ENCODE results near the gene BYSL. TPM values are rescaled to one million over a fixed set of nuclear protein-coding genes. Genes with fewer than 3 reads are reported as not detected.

The BYSL gene
- polyA plus RNA-seq, 1 experiment: 28.5 TPM

DNA sequence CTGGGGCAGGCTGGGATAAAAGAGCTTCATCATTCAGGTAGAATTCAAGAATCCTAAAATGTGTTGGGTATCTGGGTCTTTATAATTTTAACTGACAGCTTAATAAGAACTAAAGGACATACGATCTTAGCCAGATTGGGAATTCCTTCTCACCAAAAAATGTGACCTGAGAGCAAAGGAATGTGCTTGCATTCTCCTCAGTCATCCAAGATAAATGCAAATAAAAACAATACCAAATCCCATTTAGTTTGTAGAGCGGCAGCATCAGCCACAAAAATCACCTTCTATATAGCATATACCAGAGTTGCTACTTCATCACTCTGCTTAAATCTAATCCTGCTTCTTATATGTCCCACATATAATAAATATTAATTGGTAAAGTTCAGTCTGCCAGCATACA lies 43.1 kb upstream of the BYSL start:
- Histone ChIP-seq H3K36me3 (ENCODE audit: control insufficient read depth, insufficient read depth, low read length) (no peaks in the 10 kb centered on the region), H3K4me3 (ENCODE audit: low read depth, low read length) (no peak overlapping the region), H3K27me3 (ENCODE audit: control insufficient read depth, insufficient read depth, low read length) (no peaks in the 10 kb centered on the region)
- ChIA-PET POLR2A (no interaction called here), CTCF (interaction anchor here (1.0 to 1.6 kb wide), 2 partner anchors 31 to 43 kb away, joined by 3 to 5 read pairs; partner anchors contain the start of genes BYSL and MED20)
- peak; percentile 31 for DNase-seq (ENCODE audit: low read depth)
- TF ChIP-seq, protein P1, sequence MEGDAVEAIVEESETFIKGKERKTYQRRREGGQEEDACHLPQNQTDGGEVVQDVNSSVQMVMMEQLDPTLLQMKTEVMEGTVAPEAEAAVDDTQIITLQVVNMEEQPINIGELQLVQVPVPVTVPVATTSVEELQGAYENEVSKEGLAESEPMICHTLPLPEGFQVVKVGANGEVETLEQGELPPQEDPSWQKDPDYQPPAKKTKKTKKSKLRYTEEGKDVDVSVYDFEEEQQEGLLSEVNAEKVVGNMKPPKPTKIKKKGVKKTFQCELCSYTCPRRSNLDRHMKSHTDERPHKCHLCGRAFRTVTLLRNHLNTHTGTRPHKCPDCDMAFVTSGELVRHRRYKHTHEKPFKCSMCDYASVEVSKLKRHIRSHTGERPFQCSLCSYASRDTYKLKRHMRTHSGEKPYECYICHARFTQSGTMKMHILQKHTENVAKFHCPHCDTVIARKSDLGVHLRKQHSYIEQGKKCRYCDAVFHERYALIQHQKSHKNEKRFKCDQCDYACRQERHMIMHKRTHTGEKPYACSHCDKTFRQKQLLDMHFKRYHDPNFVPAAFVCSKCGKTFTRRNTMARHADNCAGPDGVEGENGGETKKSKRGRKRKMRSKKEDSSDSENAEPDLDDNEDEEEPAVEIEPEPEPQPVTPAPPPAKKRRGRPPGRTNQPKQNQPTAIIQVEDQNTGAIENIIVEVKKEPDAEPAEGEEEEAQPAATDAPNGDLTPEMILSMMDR (IDR thresholded peaks at IDR 0.05; ENCODE audit: insufficient read depth, low read depth, low read length): no peak

DNA sequence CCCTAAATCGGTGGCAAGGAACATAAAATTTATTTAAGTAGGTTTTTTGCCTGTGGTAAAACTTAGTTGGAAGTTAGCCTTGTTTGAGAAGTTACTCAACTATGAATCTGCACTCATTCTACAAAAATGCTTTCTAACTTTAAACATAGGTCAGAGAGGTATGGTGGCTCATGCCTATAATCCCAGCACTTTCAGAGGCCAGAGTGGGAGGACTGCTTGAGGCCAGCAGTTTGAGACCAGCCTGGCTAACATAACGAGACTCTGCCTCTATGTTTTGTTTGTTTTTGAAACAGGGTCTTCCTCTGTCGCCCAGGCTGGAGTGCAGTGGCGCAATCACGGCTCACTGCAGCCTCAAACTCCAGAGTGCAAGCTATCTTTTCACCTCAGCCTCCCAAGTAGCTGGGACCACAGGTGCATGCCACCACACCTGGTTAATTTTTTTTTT lies 42.3 kb upstream of the BYSL start:
- TF ChIP-seq, protein P1 (IDR thresholded peaks at IDR 0.05; ENCODE audit: insufficient read depth, low read depth, low read length): no peak
- ChIA-PET POLR2A (no interaction called here), CTCF (interaction anchor here (0.7 to 1.4 kb wide), 3 partner anchors 9 to 42 kb away, joined by 3 read pairs; partner anchors contain the start of gene MED20)
- no peaks in the 10 kb centered on the region for H3K36me3 ChIP-seq (ENCODE audit: control insufficient read depth, insufficient read depth, low read length)
- H3K4me3 ChIP-seq (ENCODE audit: low read depth, low read length): no peak overlapping the region
- H3K27me3 ChIP-seq (ENCODE audit: control insufficient read depth, insufficient read depth, low read length): no peaks in the 10 kb centered on the region
- DNase-seq (ENCODE audit: low read depth): peak; percentile 72

DNA sequence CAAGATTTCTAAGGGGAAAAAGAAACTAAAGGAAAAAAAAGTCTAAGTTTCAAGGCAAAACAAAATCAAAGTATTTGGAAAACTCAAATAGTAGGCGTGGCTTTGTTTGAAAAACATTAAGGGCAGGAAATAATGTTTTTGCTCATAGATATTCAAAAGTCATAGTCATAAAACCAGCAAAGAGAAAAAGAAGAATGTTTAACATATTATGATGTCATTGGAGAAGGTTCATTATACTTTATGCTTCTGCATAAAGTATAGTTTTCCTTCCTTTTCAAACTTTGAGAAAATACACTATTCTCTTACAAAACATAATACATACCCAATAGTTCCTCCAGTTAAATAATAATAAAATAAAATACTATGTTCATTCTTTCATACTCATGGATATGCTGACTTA lies 39.8 kb upstream of the BYSL start:
- Histone ChIP-seq H3K27me3 (ENCODE audit: control insufficient read depth, insufficient read depth, low read length) (no peaks in the 10 kb centered on the region), H3K4me3 (ENCODE audit: low read depth, low read length) (no peak overlapping the region), H3K36me3 (ENCODE audit: control insufficient read depth, insufficient read depth, low read length) (no peaks in the 10 kb centered on the region; the same call in 1 of the 2 replicates)
- DNase-seq (ENCODE audit: low read depth): no peak
- ChIA-PET CTCF (interaction anchor here (1.2 kb wide), 1 partner anchor 95 kb away, joined by 3 read pairs; no protein-coding TSS in a partner anchor), POLR2A (no interaction called here)
- TF ChIP-seq, protein P1 (IDR thresholded peaks at IDR 0.05; ENCODE audit: insufficient read depth, low read depth, low read length): no peak

DNA sequence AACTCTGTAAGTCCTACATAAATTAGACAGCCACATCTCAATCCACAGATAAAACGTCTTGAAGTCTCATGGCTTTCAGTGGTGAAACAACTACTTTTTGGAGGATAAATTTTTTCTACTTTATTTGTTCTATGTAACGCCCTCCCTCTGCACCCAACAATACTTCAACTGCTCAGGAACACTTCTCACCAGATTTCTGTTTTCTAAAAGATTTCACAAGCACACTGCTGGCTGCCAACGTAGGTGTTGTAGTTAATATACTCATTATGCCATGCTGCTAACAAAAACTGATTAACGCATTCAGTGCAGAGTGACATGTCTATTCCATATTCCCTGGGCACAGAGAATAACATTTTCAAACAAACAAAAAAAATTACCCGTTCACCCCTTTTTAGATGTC lies 36.3 kb upstream of the BYSL start:
- POLR2A ChIA-PET: no interaction called here
- Histone ChIP-seq H3K4me3 (ENCODE audit: low read depth, low read length) (no peak overlapping the region), H3K36me3 (ENCODE audit: control insufficient read depth, insufficient read depth, low read length) (no peaks in the 10 kb centered on the region; the same call in 1 of the 2 replicates), H3K27me3 (ENCODE audit: control insufficient read depth, insufficient read depth, low read length) (no peaks in the 10 kb centered on the region)
- no peak for DNase-seq (ENCODE audit: low read depth)
- CTCF ChIA-PET: no interaction called here
- TF ChIP-seq, protein P1 (IDR thresholded peaks at IDR 0.05; ENCODE audit: insufficient read depth, low read depth, low read length): no peak

DNA sequence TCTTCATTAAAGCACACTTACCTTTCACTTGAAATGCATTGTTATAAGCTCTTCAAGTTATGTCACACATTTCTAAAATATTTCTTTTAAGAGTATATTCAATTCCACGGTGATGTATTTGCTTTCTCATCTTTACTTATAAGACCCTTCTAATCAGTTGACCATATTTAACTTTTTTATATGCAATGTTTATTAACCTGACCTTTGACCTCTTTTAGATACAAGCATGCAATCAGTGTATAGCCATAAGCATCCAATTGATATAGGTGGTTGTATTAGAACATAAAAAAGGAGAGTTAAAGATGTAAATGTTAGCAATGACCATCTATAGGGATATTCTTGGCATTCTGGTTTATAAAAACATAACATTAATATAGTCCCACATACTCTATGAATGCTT lies 35.4 kb upstream of the BYSL start:
- Histone ChIP-seq H3K4me3 (ENCODE audit: low read depth, low read length) (no peak overlapping the region), H3K27me3 (ENCODE audit: control insufficient read depth, insufficient read depth, low read length) (no peaks in the 10 kb centered on the region), H3K36me3 (ENCODE audit: control insufficient read depth, insufficient read depth, low read length) (no peaks in the 10 kb centered on the region; the same call in 1 of the 2 replicates)
- ChIA-PET CTCF (interaction anchor here (0.7 to 0.9 kb wide), 2 partner anchors 35 to 191 kb away, joined by 3 to 4 read pairs; partner anchors contain the start of genes BYSL and MED20), POLR2A (no interaction called here)
- no peak for DNase-seq (ENCODE audit: low read depth)
- TF ChIP-seq, protein P1 (IDR thresholded peaks at IDR 0.05; ENCODE audit: insufficient read depth, low read depth, low read length): no peak
